Astrocyte of the hippocampus (primary cell): ENCODE data around the gene TMEM151B.
"Not testable (repeated sequence)": the region's sequence is repeated elsewhere in the genome, so short reads cannot be mapped to it uniquely, and the experiment has no call there.

Experiments used
- DNase-seq: peaks from one replicate; pipeline ENCODE4 v3.0.0; 2011; ENCODE audit warnings: low read depth, low spot score

TMEM151B gene

DNA sequence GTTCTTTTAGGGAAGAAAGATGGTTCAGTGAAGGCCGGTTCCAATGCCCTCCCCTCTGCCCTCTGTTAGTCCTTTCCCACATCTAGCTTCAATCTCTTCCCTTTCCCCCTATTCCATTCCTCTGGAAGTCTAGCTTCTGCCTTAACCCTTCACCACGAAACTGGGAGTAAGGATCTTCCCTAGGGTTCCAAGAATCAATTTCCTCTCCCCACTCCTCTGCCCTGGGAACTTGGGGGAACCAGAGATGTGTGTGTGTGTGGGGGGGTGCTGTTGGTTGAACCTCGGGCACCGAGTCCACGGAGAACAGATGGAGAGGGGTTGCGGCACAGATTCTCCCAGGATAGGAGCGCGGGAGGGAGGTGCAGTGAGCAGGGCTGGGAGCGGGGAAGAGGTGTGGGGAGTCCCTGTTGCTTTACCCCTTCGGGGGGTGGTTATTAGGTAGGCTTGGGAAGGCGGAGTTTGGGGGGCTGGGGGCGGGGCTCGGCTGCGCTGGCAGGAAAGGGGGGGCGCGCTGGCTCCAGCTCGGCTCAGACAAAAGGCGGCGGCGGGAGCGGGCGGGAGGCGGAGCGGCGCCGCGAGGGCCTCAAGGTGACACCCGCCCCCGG, at the start of gene TMEM151B:
Gene TMEM151B, plus strand, starts transcription at position 530 of the 605 bp plus-strand sequence. CDS start 293 bp downstream, outside the sequence.
- no peak for DNase-seq

DNA sequence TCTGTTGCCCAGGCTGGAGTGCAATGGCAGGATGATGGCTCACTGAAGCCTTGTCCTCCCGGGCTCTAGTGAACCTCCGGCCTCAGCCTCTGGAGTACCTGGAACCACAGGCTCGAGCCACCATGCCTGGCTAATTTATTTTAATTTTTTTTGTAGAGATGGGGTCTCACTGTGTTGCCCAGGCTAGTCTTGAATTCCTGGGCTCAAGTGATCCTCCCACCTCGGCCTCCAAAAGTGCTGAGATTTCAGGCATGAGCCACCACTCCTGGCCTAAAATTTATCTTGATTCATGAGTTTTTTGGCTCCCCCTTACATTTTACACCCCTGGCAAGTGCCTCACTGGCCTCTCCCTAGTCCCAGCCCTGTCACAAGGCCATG, 49.3 kb upstream of the TMEM151B start:
- DNase-seq, result no peak

- peak; percentile 93 for DNase-seq
Observed at GRCh38 chr6:44221291-44221960, 48.8 kb upstream of the TMEM151B start.

DNA sequence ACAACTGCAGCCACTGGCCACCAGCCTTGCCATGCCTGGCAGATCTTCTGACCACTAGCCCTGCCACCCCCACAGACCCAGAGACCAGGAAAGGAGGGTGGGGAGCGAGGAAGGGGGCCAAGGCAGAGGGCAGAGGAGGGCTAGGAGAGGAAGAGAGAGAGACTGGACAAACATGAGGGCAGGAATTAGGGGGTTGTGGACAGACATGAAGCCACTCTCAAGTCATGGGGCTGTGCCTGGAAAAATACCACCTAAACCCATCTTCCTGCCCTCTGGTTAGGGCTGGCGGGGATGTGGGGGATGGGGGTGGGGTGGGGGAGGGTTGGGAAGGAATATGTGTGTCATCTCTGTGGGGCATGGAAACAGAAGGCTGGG, 48.3 kb upstream of the TMEM151B start:
- no peak for DNase-seq

- no peak for DNase-seq
Observed at GRCh38 chr6:44222486-44223318, 47.5 kb upstream of the TMEM151B start.

GRCh38 chr6:44223319-44224028, 46.8 kb upstream of the TMEM151B start, which contains the start of gene SLC29A1:
SLC29A1 (plus strand) TSS chr6:44223595; CDS start chr6:44227314, 3,719 bp downstream.
- DNase-seq, result peak; percentile 77

DNA sequence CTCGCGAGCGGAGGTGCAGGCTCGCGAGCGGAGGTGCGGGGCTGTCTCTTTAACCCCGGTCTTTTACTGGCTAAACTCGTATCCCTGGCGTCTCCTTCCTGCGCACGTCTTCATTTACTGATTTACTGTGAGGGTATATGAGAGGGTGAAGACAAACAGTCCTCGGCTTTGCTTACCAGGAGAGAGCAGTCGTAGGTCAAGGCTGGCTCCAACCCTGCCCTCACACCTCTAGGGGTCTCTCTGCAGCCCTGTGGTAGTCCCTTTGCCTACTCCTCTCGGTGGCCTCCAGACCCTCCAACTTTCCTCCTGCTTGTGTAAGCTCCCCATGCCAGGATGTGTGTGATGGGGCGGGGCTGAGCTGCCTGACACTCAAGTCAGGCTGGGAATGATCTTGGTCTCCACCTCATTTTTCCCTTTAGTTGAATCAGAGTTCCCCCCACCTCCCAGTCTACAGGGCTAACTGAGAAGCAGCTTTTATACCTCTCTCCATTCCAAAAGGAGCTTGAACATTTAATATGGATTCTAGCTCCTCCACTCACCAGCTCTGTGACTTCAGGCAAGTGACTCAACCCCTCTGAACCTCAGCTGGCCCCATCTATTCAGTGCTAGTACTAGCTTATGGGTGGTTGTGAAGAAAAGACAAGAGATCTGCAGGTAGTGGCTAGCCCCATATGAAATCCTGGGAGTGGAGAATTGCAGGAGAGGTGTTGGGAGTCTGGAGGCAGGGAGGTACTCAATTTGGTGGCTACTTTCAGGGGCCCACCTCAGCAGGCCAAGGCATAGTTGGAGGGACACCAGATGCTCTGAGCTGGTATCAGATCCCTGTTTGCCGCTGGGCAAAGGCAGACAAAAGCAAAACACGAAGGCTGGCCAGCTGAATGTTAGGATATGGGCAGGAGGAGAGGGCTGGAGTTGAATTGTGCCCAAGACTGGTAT, 46.0 kb upstream of the TMEM151B start:
- DNase-seq, result peak; percentile 28

- DNase-seq, result no peak
Observed at GRCh38 chr6:44224965-44225305, 45.3 kb upstream of the TMEM151B start.

DNA sequence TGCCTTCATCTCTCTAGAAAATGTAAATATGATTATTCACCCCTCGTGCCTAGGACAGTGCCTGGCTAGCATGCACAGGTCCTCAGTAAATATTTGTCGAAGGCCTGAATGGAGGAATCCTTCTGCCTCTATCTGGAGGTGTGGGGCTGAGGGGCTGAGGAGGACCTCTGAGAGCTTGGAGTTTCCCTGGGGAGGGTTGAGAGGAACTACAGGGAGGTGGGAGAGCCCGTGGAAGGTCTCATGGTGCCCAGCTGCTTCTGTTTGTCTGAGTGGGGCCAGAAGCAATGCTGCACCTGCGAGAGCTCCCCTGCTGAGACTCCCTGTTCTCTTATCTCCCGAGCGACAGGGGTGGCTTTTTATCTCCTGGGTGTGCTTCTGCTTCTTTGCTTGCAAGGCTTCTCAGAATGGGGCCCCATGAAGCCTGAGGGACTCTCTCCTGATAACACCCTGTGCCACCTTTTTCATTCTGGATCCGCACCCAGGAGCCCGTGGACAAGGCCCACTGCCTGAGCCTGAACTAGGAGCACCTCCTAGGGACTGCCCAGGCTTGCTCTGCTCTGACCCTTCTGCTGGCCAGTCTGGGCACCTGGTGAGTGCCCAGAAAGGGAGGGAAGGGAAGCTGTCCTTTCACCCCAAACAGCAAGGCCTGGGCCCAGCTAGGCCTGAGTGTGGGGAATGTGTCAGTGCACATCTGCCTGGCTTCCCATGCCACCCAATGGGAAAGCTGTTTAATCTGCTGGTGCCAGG, 44.5 kb upstream of the TMEM151B start:
- no peak for DNase-seq

DNA sequence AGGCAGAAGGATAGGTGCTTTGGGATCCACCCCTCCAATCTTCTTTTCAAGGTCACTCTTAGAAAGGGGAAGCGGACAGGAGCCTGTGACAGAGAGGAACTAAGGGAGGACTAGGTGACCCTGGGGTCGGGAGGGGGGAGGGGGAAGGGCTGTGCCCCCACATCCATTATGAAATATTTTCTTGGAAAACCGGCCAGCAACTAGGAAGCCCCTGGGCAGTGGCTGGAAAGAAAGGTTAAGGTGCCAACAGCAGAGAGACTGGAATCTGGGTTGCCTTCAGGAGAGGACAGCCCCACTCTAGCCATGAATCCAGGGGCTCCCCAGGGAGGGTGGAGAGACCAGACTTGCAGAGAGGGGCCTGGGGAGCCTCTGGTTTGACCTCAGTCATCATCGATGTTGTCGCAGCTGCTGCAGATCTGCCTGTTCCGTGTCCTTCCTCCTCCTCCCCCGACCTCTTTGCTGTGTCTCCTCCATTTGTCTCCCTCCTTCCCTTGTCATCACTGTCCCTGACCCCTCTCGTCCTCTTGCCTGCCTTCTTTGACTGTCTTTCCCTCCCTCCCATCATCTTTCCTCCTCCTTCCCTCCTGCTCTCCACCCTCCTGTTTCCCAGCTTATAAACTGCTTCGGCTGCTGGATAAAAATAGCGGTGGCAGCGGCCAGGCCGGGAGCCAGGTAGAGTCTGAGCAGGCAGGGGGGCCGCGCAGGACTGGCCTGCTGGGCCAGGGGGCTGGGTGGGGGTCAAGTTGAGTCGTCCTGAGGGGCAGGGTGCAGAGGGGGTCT, 43.7 kb upstream of the TMEM151B start:
- no peak for DNase-seq

DNA sequence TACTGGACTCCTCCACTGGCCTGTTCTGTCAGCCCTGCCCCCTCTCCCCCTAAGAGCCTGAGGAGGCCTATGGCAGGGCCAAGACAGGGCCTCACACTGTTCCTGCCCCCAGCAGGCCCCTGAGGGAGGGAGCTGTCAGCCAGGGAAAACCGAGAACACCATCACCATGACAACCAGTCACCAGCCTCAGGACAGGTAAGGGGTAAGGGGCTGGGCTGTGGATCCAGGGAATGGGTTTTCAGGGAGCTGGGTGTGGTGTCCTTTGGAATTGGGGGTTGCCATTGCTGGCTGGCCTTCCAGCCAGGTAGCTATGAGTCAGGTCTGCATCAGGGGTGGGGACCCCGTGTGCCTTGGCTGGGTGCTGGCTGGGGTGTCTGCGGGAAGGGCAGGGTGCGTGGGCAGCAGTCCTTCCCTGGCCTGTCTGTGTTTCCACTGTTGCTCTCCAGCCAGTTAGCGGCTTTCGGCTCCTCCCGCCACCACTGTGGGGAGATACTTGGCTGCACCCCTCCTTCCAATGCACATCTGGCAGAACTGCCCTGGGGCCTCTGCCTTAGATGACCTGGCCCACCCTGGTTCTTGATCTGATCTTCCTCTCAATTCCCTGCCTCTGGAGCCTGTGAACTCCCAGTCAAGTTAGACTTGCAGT, 43.0 kb upstream of the TMEM151B start:
- no peak for DNase-seq

GRCh38 chr6:44228031-44228430, 42.2 kb upstream of the TMEM151B start:
- DNase-seq, result no peak

DNA sequence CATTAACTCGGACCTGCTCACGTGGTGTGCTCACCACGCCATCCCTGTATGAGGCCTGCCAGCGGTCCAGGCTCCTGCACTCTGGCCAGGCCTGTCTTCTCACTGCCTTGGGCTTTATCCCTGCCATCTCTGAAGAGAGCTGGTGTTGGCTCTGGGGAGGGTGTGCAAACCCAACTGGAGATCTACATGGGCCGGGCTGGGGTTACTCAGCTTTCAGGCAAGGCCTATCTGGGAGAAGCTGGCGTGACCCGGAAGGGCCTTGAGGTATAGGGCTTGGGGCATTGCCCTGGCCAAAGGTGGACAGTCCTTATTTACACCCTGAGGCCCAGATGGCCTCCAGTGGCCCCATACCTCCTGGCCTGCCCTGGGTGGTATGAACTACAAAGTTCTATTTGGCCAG, 41.8 kb upstream of the TMEM151B start:
- DNase-seq, result no peak

- no peak for DNase-seq
Observed at GRCh38 chr6:44228836-44229235, 41.4 kb upstream of the TMEM151B start.

DNA sequence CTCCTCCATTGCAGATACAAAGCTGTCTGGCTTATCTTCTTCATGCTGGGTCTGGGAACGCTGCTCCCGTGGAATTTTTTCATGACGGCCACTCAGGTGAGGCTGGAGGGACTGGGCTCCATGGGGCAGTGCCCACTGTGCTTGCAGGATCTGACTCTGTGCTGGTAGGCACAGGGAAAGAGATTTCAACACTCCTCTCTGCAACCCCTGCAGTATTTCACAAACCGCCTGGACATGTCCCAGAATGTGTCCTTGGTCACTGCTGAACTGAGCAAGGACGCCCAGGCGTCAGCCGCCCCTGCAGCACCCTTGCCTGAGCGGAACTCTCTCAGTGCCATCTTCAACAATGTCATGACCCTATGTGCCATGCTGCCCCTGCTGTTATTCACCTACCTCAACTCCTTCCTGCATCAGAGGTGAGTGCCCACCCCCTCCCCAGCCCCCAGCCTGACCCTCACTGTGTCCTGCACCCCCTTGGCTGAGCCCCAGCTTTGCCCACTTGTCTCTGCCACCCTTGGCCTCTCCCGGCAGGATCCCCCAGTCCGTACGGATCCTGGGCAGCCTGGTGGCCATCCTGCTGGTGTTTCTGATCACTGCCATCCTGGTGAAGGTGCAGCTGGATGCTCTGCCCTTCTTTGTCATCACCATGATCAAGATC, 40.7 kb upstream of the TMEM151B start:
- no peak for DNase-seq

DNA sequence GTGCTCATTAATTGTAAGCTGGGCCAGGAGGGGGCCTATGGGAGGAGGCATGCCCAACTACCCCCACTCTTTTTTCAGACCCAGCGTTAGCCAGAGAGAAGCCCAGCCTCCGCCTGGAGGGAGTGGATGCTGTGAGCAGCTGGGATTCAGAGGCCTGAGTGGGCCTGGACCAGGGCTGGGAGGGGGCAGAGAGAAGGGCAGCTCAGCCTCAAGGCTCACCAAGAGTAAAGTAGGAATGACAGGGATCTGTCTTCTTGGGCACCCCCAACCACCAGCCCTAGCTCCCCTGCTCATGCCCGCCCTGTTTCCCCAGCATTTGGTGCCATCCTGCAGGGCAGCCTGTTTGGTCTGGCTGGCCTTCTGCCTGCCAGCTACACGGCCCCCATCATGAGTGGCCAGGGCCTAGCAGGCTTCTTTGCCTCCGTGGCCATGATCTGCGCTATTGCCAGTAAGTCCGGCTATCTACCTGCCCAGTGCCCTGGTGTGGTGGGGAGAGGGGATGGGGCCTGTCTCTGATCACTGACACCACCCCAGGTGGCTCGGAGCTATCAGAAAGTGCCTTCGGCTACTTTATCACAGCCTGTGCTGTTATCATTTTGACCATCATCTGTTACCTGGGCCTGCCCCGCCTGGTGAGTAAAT, 40.1 kb upstream of the TMEM151B start:
- DNase-seq, result no peak

- not testable (repeated sequence) for DNase-seq
Observed at GRCh38 chr6:44231426-44231825, 38.8 kb upstream of the TMEM151B start.
